Measurements from ENCODE around the gene STX3. TPM values are rescaled to one million over a fixed set of nuclear protein-coding genes. Genes with fewer than 3 reads are reported as not detected.
"Not testable (repeated sequence)": the region's sequence is repeated elsewhere in the genome, so short reads cannot be mapped to it uniquely, and the experiment has no call there.

Gene STX3
- total RNA-seq, 2 experiments from 2014 or later: 6.4 to 20.2 TPM

DNA sequence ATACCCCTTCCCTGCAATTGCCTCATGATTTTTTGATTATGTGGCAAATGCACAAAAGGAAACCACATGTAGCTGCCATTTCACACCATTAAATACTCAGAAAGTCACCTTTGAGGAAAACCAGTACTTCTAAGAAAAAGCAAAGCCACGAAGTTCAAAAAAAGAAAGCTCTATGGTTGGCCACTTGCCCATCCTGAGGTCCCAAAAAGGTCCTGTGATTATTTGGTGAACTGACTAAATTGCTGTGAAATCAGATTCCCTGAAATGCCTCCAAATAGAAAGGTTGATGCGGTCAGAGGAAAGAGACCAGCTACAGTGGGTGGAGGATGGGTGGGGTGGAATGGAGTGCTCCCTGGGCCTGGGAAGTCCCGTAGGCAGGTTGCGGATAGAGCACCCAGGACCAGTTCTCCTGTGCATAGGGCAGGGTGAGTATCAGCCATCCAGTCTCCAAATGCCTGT, 28.5 kb downstream of the STX3 start:
- Histone ChIP-seq H3K27ac (ENCODE audit: low read depth, low read length, poor library complexity, severe bottlenecking) (no peak overlapping the region), H3K4me2 (ENCODE audit: low read length) (no peak overlapping the region), H3K4me3 (ENCODE audit: low read depth, low read length, poor library complexity, severe bottlenecking) (no peak overlapping the region), H3K79me2 (ENCODE audit: insufficient read depth, low read depth, low read length) (no peaks in the 10 kb centered on the region), H4K20me1 (ENCODE audit: insufficient read depth, low read length) (no peaks in the 10 kb centered on the region), H3K4me1 (ENCODE audit: insufficient read depth, low read length, poor library complexity, severe bottlenecking) (no peaks in the 10 kb centered on the region), H3K9me3 (ENCODE audit: low read length) (peaks cover 11% of the 10 kb centered on the region; the same call in 1 of the 2 replicates), H3K36me3 (ENCODE audit: insufficient read depth, low read length) (no peaks in the 10 kb centered on the region; the same call in 1 of the 2 replicates), H3K9me2 (ENCODE audit: insufficient read depth, low read length) (no peaks in the 10 kb centered on the region), H2AFZ (ENCODE audit: low read length) (no peak overlapping the region)
- ChIA-PET CTCF (ENCODE audit: unreplicated experiment) (no interaction called here), POLR2A (no interaction called here)
- TF ChIP-seq, protein P1, sequence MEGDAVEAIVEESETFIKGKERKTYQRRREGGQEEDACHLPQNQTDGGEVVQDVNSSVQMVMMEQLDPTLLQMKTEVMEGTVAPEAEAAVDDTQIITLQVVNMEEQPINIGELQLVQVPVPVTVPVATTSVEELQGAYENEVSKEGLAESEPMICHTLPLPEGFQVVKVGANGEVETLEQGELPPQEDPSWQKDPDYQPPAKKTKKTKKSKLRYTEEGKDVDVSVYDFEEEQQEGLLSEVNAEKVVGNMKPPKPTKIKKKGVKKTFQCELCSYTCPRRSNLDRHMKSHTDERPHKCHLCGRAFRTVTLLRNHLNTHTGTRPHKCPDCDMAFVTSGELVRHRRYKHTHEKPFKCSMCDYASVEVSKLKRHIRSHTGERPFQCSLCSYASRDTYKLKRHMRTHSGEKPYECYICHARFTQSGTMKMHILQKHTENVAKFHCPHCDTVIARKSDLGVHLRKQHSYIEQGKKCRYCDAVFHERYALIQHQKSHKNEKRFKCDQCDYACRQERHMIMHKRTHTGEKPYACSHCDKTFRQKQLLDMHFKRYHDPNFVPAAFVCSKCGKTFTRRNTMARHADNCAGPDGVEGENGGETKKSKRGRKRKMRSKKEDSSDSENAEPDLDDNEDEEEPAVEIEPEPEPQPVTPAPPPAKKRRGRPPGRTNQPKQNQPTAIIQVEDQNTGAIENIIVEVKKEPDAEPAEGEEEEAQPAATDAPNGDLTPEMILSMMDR (conservative IDR thresholded peaks at IDR 0.05; ENCODE audit: low read length): no peak
- no peak for TF ChIP-seq EZH2phosphoT487 (IDR thresholded peaks at IDR 0.05; ENCODE audit: borderline replicate concordance, low read depth, low read length)
- intact Hi-C loops (cut with micrococcal nuclease; ENCODE audit: unreplicated experiment): no loop called here
- no peak for DNase-seq (ENCODE audit: low spot score)
- no TSS peak for BruUV-seq (replicated peaks)

DNA sequence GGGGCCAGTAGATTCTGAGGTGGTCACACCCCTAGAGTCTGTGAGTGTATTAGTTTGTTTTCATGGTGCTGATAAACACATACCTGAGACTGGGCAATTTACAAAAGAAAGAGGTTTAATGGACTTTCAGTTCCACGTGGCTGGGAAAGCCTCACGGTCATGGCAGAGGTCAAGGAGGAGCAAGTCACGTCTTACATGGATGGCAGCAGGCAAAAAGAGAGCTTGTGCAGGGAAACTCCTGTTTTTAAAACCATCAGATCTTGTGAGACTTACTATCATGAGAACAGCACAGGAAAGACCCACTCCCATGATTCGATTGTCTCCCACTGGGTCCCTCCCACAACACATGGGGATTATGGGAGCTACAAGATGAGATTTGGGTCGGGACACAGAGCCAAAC, 29.3 kb downstream of the STX3 start:
- H3K79me2 ChIP-seq (ENCODE audit: insufficient read depth, low read depth, low read length); H3K36me3 ChIP-seq (ENCODE audit: insufficient read depth, low read length); H3K9me2 ChIP-seq (ENCODE audit: insufficient read depth, low read length); DNase-seq (ENCODE audit: low spot score); H3K4me3 ChIP-seq (ENCODE audit: low read depth, low read length, poor library complexity, severe bottlenecking); H2AFZ ChIP-seq (ENCODE audit: low read length); CTCF ChIA-PET (ENCODE audit: unreplicated experiment); POLR2A ChIA-PET; H3K4me1 ChIP-seq (ENCODE audit: insufficient read depth, low read length, poor library complexity, severe bottlenecking); H4K20me1 ChIP-seq (ENCODE audit: insufficient read depth, low read length); BruUV-seq (replicated peaks); H3K27ac ChIP-seq (ENCODE audit: low read depth, low read length, poor library complexity, severe bottlenecking); intact Hi-C loops (cut with micrococcal nuclease; ENCODE audit: unreplicated experiment); H3K4me2 ChIP-seq (ENCODE audit: low read length): not testable (repeated sequence)
- peaks cover 11% of the 10 kb centered on the region; the same call in 1 of the 2 replicates for H3K9me3 ChIP-seq (ENCODE audit: low read length)

DNA sequence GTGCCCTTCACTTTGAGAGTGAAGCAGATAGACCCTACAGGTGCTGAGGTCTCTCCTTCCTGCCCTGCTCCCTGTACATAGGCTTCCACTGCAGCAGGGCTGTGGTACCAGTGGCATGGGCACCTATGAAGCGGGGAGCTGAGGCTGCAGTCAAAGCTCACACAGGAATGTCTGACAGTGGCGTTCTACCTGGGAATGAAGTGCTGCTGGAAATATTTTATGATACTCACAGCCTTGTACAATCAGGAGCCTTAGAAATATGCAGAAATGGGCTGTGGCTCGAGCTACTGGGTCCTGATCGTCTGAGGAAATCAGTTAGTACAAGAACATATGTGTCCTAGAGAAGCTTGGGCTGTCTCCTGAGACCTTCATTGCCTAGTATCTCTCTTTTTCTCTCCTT, 30.6 kb downstream of the STX3 start:
- Histone ChIP-seq H3K4me1 (ENCODE audit: insufficient read depth, low read length, poor library complexity, severe bottlenecking) (no peaks in the 10 kb centered on the region), H2AFZ (ENCODE audit: low read length) (no peak overlapping the region), H3K4me2 (ENCODE audit: low read length) (no peak overlapping the region), H3K9me2 (ENCODE audit: insufficient read depth, low read length) (no peaks in the 10 kb centered on the region), H3K4me3 (ENCODE audit: low read depth, low read length, poor library complexity, severe bottlenecking) (no peak overlapping the region), H3K27ac (ENCODE audit: low read depth, low read length, poor library complexity, severe bottlenecking) (no peak overlapping the region), H4K20me1 (ENCODE audit: insufficient read depth, low read length) (no peaks in the 10 kb centered on the region), H3K9me3 (ENCODE audit: low read length) (peaks cover 11% of the 10 kb centered on the region; the same call in 1 of the 2 replicates), H3K79me2 (ENCODE audit: insufficient read depth, low read depth, low read length) (no peaks in the 10 kb centered on the region), H3K36me3 (ENCODE audit: insufficient read depth, low read length) (no peaks in the 10 kb centered on the region; the same call in 1 of the 2 replicates)
- DNase-seq (ENCODE audit: low spot score): no peak
- POLR2A ChIA-PET: interaction anchor here (0.9 kb wide), 1 partner anchor 14 kb away, joined by 3 read pairs; no protein-coding TSS in a partner anchor
- CTCF ChIA-PET (ENCODE audit: unreplicated experiment): no interaction called here
- no TSS peak for BruUV-seq (replicated peaks)
- intact Hi-C loops (cut with micrococcal nuclease; ENCODE audit: unreplicated experiment): no loop called here
- TF ChIP-seq EZH2phosphoT487 (IDR thresholded peaks at IDR 0.05; ENCODE audit: borderline replicate concordance, low read depth, low read length): no peak
- TF ChIP-seq, protein P1 (conservative IDR thresholded peaks at IDR 0.05; ENCODE audit: low read length): no peak

All from OCI-LY7 (cell line).